Activated T-cell treated with anti-CD3 and anti-CD28 coated beads, Interleukin-2, amount 50 U/mL, for 4 hours (primary cell): ENCODE measurements around the gene UHRF1. TPM values are rescaled to one million over a fixed set of nuclear protein-coding genes. Genes with fewer than 3 reads are reported as not detected.
"Not testable (repeated sequence)": the region's sequence is repeated elsewhere in the genome, so short reads cannot be mapped to it uniquely, and the experiment has no call there.

Source experiments
- ATAC-seq, 2 donors: fragments of 200-7000 bp; cut with Tn5 transposase; one replicate each; pipeline ENCODE4 v1.10.0; 2021
- DNase-seq: peaks from one replicate; pipeline ENCODE4 v3.0.0-alpha.2; 2020
- H3K27me3 Mint-ChIP-seq: one replicate; pipeline ENCODE4 v1.8.0; 2021; ENCODE audit warnings: low read depth, mixed read lengths
- H3K36me3 Mint-ChIP-seq: one replicate; pipeline ENCODE4 v1.8.0; 2022; ENCODE audit warnings: mixed read lengths; ENCODE audit not compliant: insufficient read depth
- H3K4me1 Mint-ChIP-seq: one replicate; pipeline ENCODE4 v1.8.0; 2021; ENCODE audit warnings: low read depth, mixed read lengths
- H3K4me3 Mint-ChIP-seq: one replicate; pipeline ENCODE4 v1.8.0; 2021; ENCODE audit warnings: mild to moderate bottlenecking, moderate library complexity, mixed read lengths
- H3K9me3 Mint-ChIP-seq: one replicate; pipeline ENCODE4 v1.8.0; 2021; ENCODE audit warnings: mixed read lengths
- total RNA-seq, 3 donors: library from RNA; stranded (reverse); gene quantifications; one replicate each; pipeline ENCODE4 v1.2.1, GENCODE V29; 2021

The UHRF1 gene
- total RNA-seq, 3 donors from 2014 or later: 148 to 221 (median 173) TPM

DNA sequence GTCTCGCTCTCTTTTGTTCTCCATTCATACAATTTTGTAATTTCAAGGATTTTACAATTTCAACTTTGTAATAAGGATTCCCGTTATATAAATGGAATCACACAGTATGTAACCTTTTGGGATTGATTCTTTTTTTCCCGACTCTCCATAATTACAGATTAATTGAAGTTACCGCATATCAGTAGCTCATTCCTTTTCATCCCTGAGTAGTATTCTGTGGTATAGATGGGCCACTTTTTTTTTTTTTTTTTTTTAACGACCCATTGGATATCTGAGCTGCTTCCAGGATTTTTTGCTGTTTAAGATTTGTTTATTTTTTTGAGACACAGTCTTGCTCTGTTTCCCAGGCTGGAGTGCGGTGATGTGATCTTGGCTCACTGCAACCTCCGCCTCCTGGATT lies 27.8 kb downstream of the UHRF1 start:
- ATAC-seq (no peak), DNase-seq (no peak)
- no peaks in the 10 kb centered on the region for H3K4me1 Mint-ChIP-seq
- H3K36me3 Mint-ChIP-seq: peaks cover 18% of the 10 kb centered on the region
- no peak overlapping the region for H3K4me3 Mint-ChIP-seq
- H3K9me3 Mint-ChIP-seq: no peaks in the 10 kb centered on the region
- no peaks in the 10 kb centered on the region for H3K27me3 Mint-ChIP-seq

- H3K4me3 Mint-ChIP-seq, DNase-seq, H3K9me3 Mint-ChIP-seq, H3K4me1 Mint-ChIP-seq, H3K27me3 Mint-ChIP-seq, ATAC-seq: not testable (repeated sequence)
- peaks cover 14% of the 10 kb centered on the region for H3K36me3 Mint-ChIP-seq
Observed at GRCh38 chr19:4938461-4938860, 29.2 kb downstream of the UHRF1 start.

GRCh38 chr19:4939466-4939865 lies 30.2 kb downstream of the UHRF1 start:
- Mint-ChIP-seq H3K9me3 (no peaks in the 10 kb centered on the region), H3K36me3 (peaks cover 9% of the 10 kb centered on the region), H3K4me3 (no peak overlapping the region), H3K4me1 (no peaks in the 10 kb centered on the region), H3K27me3 (no peaks in the 10 kb centered on the region)
- ATAC-seq (no peak), DNase-seq (no peak)

DNA sequence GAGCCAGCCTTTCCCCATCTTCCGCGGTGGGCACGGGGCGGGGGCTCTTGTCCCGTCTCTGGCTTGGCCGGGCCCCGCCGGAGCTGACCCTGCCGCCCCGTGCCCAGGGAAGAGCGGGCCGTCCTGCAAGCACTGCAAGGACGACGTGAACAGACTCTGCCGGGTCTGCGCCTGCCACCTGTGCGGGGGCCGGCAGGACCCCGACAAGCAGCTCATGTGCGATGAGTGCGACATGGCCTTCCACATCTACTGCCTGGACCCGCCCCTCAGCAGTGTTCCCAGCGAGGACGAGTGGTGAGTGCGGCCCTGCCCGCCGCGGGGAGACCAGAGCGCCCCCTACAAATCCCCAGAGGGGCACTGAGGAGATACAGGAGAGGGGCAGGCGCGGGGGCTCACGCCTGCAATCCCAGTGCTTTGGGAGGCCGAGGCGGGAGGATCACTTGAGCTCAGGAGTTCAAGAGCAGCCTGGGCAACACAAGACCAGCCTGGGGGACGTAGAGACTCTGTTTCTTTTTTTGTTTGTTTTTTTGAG lies 32.4 kb downstream of the UHRF1 start:
- DNase-seq, H3K9me3 Mint-ChIP-seq, H3K4me3 Mint-ChIP-seq, H3K27me3 Mint-ChIP-seq, ATAC-seq, H3K36me3 Mint-ChIP-seq, H3K4me1 Mint-ChIP-seq: not testable (repeated sequence)

- not testable (repeated sequence) for H3K9me3 Mint-ChIP-seq, ATAC-seq, H3K4me3 Mint-ChIP-seq, H3K27me3 Mint-ChIP-seq, H3K36me3 Mint-ChIP-seq, H3K4me1 Mint-ChIP-seq, DNase-seq
Observed at GRCh38 chr19:4950650-4951049, 41.3 kb downstream of the UHRF1 start.

DNA sequence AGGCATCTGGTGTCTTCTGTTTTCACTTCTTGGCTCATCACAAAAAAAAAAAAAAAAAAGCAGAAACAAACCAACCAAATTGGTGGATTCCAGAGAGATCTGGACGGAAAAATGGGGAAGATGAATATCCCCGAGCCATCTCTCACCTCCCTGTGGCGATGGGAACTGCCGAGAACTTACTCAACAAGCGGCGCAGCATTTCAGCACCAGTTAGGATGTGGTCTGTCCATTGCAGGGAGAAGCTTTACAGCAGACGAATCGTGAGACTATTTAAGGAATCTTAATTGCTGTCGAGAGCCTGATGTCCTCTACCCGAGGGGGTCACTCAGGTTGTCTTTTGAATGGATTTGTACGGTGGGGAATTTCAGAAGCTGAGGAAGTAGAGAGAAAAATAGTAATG lies 42.4 kb downstream of the UHRF1 start:
- Mint-ChIP-seq H3K4me1 (no peaks in the 10 kb centered on the region), H3K9me3 (no peaks in the 10 kb centered on the region), H3K36me3 (peaks cover 4% of the 10 kb centered on the region), H3K27me3 (no peaks in the 10 kb centered on the region), H3K4me3 (no peak overlapping the region)
- DNase-seq (no peak), ATAC-seq (no peak)

DNA sequence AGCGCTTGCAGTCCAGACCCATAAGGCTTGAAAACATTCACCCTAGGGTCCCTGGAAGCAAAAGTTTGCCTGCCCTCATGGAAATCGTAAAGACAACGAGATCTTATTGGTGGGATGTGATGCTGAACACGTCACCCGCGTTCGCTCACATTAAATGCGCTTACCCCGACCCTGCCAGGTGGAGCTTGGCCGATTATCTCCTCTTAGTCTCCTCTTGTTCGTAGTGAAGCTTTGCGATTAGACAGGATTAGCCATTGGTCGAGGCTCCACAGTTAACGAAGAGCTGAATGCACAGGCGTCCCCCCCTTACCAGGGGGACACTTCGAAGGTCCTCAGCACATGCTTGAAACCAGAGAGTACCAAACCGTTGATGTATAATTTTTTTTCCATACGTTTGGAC lies 43.6 kb downstream of the UHRF1 start:
- Mint-ChIP-seq H3K36me3 (peaks cover 2% of the 10 kb centered on the region), H3K27me3 (no peaks in the 10 kb centered on the region), H3K4me1 (no peaks in the 10 kb centered on the region), H3K9me3 (no peaks in the 10 kb centered on the region), H3K4me3 (no peak overlapping the region)
- no peak for ATAC-seq
- no peak for DNase-seq

DNA sequence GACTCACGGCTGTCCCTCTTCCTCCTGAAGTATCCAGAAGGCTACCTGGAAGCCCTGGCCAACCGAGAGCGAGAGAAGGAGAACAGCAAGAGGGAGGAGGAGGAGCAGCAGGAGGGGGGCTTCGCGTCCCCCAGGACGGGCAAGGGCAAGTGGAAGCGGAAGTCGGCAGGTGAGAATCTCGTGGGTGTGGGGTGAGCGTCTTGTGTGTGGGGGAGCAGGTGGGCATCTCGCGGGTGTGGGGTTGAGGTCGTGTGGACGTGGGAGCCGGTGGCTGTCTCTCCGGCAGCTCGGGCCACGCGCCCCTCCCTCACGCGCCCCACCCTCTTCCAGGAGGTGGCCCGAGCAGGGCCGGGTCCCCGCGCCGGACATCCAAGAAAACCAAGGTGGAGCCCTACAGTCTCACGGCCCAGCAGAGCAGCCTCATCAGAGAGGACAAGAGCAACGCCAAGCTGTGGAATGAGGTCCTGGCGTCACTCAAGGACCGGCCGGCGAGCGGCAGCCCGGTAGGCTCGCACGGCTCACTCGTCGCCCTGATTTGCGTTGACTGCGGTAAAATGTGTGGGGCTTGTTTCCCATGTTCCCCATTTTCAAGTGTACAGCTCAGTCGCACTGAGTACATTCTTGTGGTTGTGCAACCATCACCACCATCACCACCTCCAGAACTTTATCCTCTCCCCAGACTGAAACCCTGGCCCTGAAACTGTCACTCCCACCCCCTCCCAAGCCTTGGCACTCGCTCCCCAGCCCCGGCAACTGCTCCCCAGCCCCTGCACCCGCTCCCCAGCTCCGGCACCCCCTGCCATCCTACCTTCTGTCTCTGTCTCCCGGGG lies 45.2 kb downstream of the UHRF1 start:
- H3K27me3 Mint-ChIP-seq, H3K9me3 Mint-ChIP-seq, H3K4me1 Mint-ChIP-seq, ATAC-seq, H3K36me3 Mint-ChIP-seq, DNase-seq, H3K4me3 Mint-ChIP-seq: not testable (repeated sequence)

DNA sequence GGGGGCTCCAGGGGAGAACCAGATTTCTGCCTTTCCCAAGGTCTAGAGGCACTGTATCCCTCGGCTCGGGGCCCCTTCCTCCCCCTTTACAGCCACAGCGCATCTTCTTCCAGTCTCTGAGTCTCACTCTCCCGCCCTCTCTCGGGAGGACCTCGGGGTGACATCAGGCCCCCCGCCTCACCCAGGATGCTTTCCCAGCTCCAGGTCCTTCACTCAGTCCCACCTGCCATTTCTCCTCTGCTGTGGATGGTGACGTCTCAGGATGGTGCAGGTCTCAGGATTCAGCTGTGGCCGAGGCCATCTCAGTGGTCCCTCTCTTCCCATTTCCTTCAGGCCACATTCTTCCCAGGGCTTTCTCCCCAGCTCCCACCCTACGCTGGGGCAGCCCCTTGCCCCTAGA lies 46.0 kb downstream of the UHRF1 start:
- Mint-ChIP-seq H3K36me3 (peaks cover 4% of the 10 kb centered on the region), H3K4me3 (no peak overlapping the region), H3K27me3 (no peaks in the 10 kb centered on the region), H3K9me3 (no peaks in the 10 kb centered on the region), H3K4me1 (no peaks in the 10 kb centered on the region)
- no peak for ATAC-seq
- DNase-seq: no peak

DNA sequence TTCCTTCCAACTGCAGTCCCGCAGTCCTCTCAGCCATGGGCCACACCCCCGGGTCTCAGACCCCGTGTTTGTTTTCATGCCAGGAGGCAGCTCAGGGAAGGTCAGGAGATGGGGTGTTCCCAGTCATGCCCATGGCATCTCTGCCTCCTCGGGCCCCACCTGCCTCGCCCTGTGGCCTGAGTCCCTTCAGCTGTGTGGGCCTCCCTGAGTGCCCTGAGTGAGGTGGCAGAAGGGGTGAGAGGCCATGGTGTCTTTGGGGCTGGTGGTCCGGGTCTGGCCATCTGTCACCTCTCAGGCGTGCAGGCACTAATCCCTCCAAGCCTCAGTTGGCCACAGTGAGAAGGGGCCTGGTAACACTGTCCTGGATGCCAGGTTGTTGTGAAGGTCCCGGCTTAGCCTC lies 48.7 kb downstream of the UHRF1 start:
- H3K27me3 Mint-ChIP-seq: no peaks in the 10 kb centered on the region
- no peak overlapping the region for H3K4me3 Mint-ChIP-seq
- ATAC-seq (no peak), DNase-seq (no peak)
- H3K36me3 Mint-ChIP-seq: peaks cover 4% of the 10 kb centered on the region
- no peaks in the 10 kb centered on the region for H3K9me3 Mint-ChIP-seq
- H3K4me1 Mint-ChIP-seq: no peaks in the 10 kb centered on the region

DNA sequence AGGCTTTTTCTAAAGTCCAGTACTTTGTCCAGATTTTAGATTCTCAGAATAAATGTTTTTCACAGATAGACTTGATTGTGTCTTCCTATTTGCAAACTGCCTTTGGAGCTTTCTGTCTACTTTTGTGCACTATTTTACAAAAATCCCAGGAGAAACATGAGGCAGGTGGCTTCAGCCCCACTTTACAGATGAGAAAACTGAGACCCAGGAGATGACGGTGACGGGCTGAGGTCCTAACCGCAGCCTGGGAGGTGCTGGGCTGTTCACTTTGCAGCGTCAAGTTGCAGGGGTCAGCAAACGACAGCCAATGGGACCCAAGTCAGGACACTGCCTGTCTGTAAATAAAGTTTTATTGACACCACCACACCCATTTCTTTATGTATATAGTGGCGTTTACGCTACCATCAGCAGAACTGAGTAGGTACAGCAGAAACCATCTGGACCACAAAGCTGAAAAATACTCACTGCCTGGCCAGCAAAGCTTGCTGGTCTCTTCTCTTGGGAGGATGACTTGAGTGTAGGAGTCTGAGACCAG lies 52.9 kb downstream of the UHRF1 start:
- H3K4me1 Mint-ChIP-seq: no peaks in the 10 kb centered on the region
- no peak overlapping the region for H3K4me3 Mint-ChIP-seq
- no peak for ATAC-seq
- no peak for DNase-seq
- H3K36me3 Mint-ChIP-seq: peaks cover 2% of the 10 kb centered on the region
- H3K9me3 Mint-ChIP-seq: no peaks in the 10 kb centered on the region
- no peaks in the 10 kb centered on the region for H3K27me3 Mint-ChIP-seq

DNA sequence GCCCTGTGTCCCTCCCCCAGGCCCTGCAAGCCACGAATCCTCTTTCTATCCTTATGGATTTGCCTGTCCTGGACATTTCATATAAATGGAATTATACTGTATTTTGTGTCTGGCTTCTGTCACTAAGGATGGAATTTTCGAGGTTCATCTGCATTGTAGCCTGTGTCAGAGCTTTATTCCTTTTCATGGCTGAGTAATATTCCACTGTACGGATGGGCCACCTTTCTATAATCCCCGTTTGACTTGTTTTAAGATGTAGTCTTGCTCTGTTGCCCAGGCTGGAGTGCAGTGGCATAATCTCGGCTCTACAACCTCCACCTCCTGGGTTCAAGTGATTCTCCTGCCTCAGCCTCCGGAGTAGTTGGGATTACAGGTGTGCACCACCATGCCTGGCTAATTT lies 55.8 kb downstream of the UHRF1 start:
- DNase-seq (no peak), ATAC-seq (no peak)
- no peaks in the 10 kb centered on the region for H3K9me3 Mint-ChIP-seq
- peaks cover under 1% of the 10 kb centered on the region for H3K36me3 Mint-ChIP-seq
- peaks cover 9% of the 10 kb centered on the region for H3K4me1 Mint-ChIP-seq
- no peak overlapping the region for H3K4me3 Mint-ChIP-seq
- no peaks in the 10 kb centered on the region for H3K27me3 Mint-ChIP-seq

DNA sequence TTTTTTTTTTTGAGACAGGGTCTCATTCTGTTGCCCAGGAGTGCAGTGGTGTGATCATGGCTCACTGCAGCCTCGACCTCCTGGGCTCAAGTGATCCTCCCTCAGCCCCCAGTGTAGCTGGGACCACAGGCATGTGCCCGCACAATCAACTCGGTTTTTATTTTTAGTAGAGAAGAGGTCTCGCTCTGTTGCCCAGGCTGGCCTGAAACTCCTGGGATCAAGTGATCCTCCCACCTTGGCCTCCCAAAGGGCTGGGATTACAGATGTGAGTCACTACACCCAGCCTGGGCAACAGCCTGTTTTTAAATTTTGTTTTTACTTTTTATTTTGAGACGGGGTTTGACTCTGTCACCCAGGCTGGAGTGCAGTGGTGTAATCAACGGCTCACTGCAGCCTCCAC lies 57.3 kb downstream of the UHRF1 start:
- Mint-ChIP-seq H3K36me3 (no peaks in the 10 kb centered on the region), H3K9me3 (no peaks in the 10 kb centered on the region), H3K4me1 (peaks cover 24% of the 10 kb centered on the region), H3K4me3 (no peak overlapping the region), H3K27me3 (no peaks in the 10 kb centered on the region)
- ATAC-seq: no peak
- no peak for DNase-seq

DNA sequence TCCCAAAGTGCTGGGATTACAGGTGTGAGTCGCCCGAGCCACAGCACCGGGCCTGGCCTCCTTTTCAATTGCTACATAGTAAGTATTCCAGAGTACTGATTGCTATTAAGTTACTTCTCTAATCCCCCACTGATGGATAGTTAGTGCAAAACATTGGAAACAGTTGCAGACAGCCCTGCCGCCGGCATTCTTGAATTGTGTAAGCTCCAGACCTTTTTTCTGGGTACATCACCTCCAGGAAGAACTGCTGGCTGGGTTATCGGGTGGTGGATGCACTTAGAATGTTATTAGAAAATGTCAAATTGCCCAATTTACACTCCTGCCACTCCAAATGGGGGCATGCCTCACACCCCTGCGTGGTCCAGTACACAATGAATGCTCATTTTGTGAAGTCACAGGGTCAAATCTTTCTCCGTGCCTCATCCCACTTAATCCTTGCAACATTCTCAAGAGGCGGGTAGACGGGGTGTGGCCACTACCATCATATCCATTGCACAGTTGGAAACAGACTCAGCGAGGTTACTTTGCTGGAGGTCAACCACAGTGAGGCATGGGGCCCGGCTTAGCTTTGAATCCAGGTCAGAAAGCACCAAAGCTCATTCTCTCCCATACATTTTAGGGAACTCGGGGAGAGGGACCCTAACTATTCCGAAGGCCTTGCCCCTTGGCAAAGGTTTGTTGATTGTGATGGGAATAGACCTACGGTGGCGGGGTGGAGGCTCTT lies 58.6 kb downstream of the UHRF1 start:
- H3K36me3 Mint-ChIP-seq: no peaks in the 10 kb centered on the region
- no peak for ATAC-seq
- H3K4me3 Mint-ChIP-seq: peak overlapping the region; percentile 74
- H3K4me1 Mint-ChIP-seq: peaks cover 28% of the 10 kb centered on the region
- no peaks in the 10 kb centered on the region for H3K9me3 Mint-ChIP-seq
- no peak for DNase-seq
- H3K27me3 Mint-ChIP-seq: no peaks in the 10 kb centered on the region
